NT2/D1 (cell line): ENCODE measurements around the gene PIGN.

Experiments
- YY1 ChIP-seq: IDR thresholded peaks from 2 replicates; pipeline ENCODE4 v1.6.1; 2011; ENCODE audit not compliant: insufficient read length, insufficient read depth
- ZNF274 ChIP-seq: IDR thresholded peaks from 2 replicates; pipeline ENCODE4 v1.6.1; 2011; ENCODE audit warnings: mild to moderate bottlenecking, low read depth, low read length

DNA sequence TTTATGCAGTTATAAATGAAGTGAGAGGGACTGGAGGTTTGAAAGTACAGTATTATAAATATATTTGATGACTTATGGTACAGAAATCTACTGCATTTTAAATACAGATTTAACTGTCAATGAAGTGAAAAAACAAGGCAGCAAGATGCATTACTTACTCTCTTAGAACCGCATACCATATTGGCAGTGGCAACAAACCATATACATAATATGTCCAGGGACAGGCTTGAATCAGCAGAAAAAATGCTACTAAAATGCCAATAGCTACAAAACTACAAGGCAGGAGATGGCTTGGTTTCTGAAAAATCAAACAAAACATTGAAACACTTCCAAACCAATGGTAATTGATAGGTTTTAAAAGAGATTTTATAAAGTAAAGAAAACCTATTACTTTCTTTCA, 77.2 kb downstream of the PIGN start:
- no peak for TF ChIP-seq YY1
- no peak for TF ChIP-seq ZNF274
